Adipocyte (in vitro differentiated cells): ENCODE results near the gene CATSPER2.
"Not testable (repeated sequence)": the region's sequence is repeated elsewhere in the genome, so short reads cannot be mapped to it uniquely, and the experiment has no call there.

Experiments
- DNase-seq: peaks from one replicate; pipeline ENCODE4 v3.0.0-alpha.2; 2015; ENCODE audit warnings: low read depth
- H3K27me3 ChIP-seq: replicated peaks from 2 replicates; pipeline ENCODE4 v1.7.0; 2013; ENCODE audit warnings: mild to moderate bottlenecking, low read length, moderate library complexity; ENCODE audit not compliant: control insufficient read depth, insufficient read depth
- H3K36me3 ChIP-seq: 2 replicates; pipeline ENCODE4 v1.7.0; 2013; ENCODE audit warnings: low read length, mild to moderate bottlenecking, moderate library complexity; ENCODE audit not compliant: control insufficient read depth, insufficient read depth, severe bottlenecking
- H3K4me1 ChIP-seq: 2 replicates; pipeline ENCODE4 v1.7.0; 2013; ENCODE audit warnings: mild to moderate bottlenecking, low read length, moderate library complexity; ENCODE audit not compliant: control insufficient read depth, insufficient read depth
- H3K4me3 ChIP-seq: 2 replicates; pipeline ENCODE4 v1.7.0; 2013; ENCODE audit warnings: mild to moderate bottlenecking, low read length, moderate library complexity
- H3K9ac ChIP-seq: 2 replicates; pipeline ENCODE4 v1.7.0; 2013; ENCODE audit warnings: mild to moderate bottlenecking, low read length, moderate library complexity
- H3K9me3 ChIP-seq: 2 replicates; pipeline ENCODE4 v1.7.0; 2013; ENCODE audit warnings: mild to moderate bottlenecking, low read length, moderate library complexity; ENCODE audit not compliant: control insufficient read depth

CATSPER2 gene

DNA sequence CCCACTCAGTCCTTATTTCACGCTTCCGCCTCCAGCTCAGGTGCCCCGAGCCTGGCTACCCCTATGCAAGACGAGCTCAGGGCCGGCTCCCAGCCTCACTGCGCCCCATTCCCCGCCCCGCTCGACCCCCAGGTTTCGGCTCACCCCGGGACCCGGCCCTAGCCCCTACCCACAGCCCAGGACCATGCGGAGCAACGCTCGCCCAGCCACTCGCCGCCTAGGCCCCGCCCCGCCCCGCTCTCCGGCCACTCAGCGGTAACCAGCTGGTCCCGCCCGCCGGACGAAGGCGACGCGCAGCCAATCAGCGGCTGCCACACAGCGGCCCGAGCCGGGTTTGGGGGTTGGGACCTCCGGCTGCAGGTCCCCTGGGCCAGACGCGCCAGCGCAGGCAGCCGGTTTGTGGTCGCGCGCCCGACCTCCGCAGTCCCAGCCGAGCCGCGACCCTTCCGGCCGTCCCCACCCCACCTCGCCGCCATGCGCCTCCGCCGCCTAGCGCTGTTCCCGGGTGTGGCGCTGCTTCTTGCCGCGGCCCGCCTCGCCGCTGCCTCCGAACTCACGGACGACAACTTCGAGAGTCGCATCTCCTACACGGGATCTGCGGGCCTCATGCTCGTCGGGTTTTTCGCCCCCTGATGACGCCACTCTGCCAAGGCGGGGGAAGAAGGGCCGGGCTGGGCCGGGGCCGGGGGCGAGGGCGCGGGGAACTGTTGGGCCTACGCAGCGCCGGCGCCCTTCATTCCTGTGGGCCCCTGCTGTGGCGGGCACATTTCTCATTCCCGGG, at the start of gene CATSPER2:
Gene CATSPER2 (minus strand): TSS at position 196 of the 781 bp plus-strand sequence. CDS start 783 bp downstream, outside the sequence.
- Histone ChIP-seq H3K9ac (no peak within 1 kb of the TSS), H3K4me1 (no peaks in the 10 kb centered on the region), H3K36me3 (no peaks in the 10 kb centered on the region), H3K4me3 (no peak within 1 kb of the TSS), H3K27me3 (no peaks in the 10 kb centered on the region), H3K9me3 (no peaks in the 10 kb centered on the region)
- DNase-seq: no peak

- not testable (repeated sequence) for H3K4me3 ChIP-seq, H3K36me3 ChIP-seq, H3K27me3 ChIP-seq, H3K9me3 ChIP-seq, H3K9ac ChIP-seq, DNase-seq, H3K4me1 ChIP-seq
Observed at GRCh38 chr15:43693148-43694022, 44.7 kb upstream of the CATSPER2 start, which contains the start of gene CKMT1A. Gene CKMT1A (plus strand): TSS chr15:43693859. CDS start chr15:43694051, 192 bp downstream.

DNA sequence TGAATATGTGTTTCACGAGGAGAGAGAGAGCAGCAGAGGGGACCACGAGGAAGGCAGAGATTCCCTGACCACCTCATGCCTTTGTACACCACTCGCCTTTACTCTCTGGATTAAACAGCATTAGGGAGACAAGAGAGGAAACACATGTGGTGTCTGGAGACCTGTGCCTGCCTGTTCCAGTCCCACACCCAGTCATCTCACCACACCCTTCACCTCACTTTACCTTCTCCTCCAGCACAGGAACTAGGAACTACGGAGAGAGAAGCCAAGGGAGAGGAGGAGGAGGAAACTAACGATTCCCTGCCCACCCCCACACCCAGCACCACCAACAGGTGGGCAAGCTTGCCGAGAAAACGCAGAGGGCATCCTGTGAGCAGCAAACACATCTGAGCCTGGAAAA, 44.0 kb upstream of the CATSPER2 start:
- H3K4me3 ChIP-seq, H3K9me3 ChIP-seq, H3K9ac ChIP-seq, H3K4me1 ChIP-seq, DNase-seq, H3K27me3 ChIP-seq, H3K36me3 ChIP-seq: not testable (repeated sequence)

DNA sequence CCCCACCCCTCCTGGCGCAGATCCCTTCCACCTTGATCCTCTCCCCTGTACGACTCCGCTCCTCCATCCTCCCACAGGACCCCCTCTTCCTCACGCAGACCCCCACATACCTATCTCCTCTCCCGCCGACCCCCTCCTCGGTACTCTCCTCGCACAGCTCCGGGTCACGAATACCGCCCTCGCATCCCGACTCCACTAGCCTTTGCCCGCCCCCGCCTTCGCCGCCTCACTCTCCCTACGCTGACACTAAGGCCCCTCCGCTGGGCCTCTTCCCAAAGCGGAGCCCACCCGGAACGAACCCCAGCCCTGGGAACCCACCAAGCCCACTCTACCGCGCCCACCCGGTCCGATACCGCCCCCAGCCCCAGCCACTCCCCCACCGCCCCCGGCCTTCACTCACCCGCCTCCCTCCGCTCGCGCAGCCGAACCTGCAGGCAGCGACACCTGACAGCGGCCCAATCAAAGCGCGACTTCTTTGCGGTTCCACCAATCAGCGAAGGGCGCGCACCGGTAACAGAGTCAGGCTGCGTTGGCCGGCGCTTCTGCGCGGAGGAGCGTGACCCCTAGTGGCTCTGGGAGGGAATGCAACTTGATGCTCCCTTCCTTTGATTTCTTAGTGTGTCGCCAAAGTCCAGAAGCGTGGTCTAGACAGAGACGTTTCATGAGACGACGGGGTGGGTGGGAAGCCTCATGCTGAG, 41.1 kb upstream of the CATSPER2 start:
- not testable (repeated sequence) for H3K9me3 ChIP-seq, H3K27me3 ChIP-seq, H3K4me3 ChIP-seq, H3K36me3 ChIP-seq, H3K4me1 ChIP-seq, H3K9ac ChIP-seq, DNase-seq

GRCh38 chr15:43674175-43674574, 25.5 kb upstream of the CATSPER2 start:
- H3K36me3 ChIP-seq, H3K4me1 ChIP-seq, H3K4me3 ChIP-seq, H3K9ac ChIP-seq, H3K9me3 ChIP-seq, H3K27me3 ChIP-seq, DNase-seq: not testable (repeated sequence)

GRCh38 chr15:43666177-43666576, 17.5 kb upstream of the CATSPER2 start:
- H3K27me3 ChIP-seq, H3K4me1 ChIP-seq, H3K9me3 ChIP-seq, H3K4me3 ChIP-seq, DNase-seq, H3K36me3 ChIP-seq, H3K9ac ChIP-seq: not testable (repeated sequence)

DNA sequence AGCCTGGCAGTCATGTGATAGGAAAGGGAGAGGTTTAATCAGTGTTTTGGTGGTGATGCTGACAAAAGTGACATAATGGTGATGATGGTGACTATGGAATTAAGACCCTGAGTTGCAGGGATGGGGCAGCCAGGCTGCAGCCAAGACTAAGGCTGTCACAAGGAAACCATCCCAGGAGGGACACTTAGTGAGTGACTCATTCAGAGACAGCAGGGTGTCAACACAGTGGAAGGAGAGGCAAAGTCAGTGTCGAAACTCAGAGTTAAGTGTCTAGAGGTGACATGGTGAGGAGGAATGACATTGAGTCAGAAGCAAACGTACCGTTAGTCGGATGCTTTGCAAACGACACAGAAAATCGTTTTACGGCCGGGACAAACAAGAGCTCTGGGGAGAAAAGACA, 14.7 kb upstream of the CATSPER2 start:
- not testable (repeated sequence) for H3K36me3 ChIP-seq, H3K4me1 ChIP-seq, H3K27me3 ChIP-seq, H3K9ac ChIP-seq, H3K9me3 ChIP-seq, DNase-seq, H3K4me3 ChIP-seq

- H3K9ac ChIP-seq, H3K36me3 ChIP-seq, H3K9me3 ChIP-seq, H3K27me3 ChIP-seq, H3K4me1 ChIP-seq, DNase-seq, H3K4me3 ChIP-seq: not testable (repeated sequence)
Observed at GRCh38 chr15:43662293-43662692, 13.6 kb upstream of the CATSPER2 start.

DNA sequence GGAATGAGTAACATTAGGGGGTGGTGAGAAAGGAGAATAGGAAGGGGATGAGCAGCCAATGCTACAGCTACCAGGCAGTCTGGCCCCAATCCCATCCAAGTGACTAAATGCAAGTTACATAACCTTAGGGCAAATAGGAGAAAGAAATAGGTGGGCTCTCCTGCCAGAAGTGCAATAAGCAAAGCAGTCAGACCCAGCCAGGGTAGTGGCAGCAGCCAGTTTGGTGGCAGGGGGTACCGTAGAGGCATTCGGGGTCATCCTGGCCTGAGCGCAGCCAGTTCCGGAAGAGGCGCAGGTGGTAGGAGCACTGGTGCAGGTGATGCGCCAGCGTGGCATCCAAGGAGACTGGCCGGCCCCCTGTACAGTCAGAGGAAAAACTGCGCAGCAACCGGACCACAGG, 11.1 kb upstream of the CATSPER2 start:
- H3K27me3 ChIP-seq, H3K36me3 ChIP-seq, H3K4me3 ChIP-seq, H3K9ac ChIP-seq, H3K9me3 ChIP-seq, H3K4me1 ChIP-seq, DNase-seq: not testable (repeated sequence)

GRCh38 chr15:43649430-43649926, 834 bp upstream of the CATSPER2 start:
- H3K9ac ChIP-seq, H3K4me3 ChIP-seq, H3K4me1 ChIP-seq, H3K27me3 ChIP-seq, H3K9me3 ChIP-seq, DNase-seq, H3K36me3 ChIP-seq: not testable (repeated sequence)
